WTC11 (cell line): ENCODE data around the gene SON. TPM values are rescaled to one million over a fixed set of nuclear protein-coding genes. Genes with fewer than 3 reads are reported as not detected.

Experiments
- ATAC-seq: fragments of 200-7000 bp; cut with Tn5 transposase; 2 replicates; pipeline ENCODE4 v1.10.0; 2021; ENCODE audit warnings: mild to moderate bottlenecking, moderate library complexity
- CTCF ChIA-PET: fragments of 300-600 bp; sonication (Branson Sonifier 250); formaldehyde crosslinking; loops from one replicate; lab custom pipeline; 2021; ENCODE audit warnings: antibody characterized with exemption; lab: Charles Lee
- POLR2A ChIA-PET: fragments of 350-600 bp; sonication (Branson Sonifier 250); formaldehyde crosslinking; loops from one replicate; lab custom pipeline; 2021; ENCODE audit warnings: antibody characterized with exemption; lab: Charles Lee
- DNase-seq: peaks from one replicate; pipeline ENCODE4 v3.0.0; 2021; ENCODE audit warnings: low spot score
- H3K27ac Mint-ChIP-seq: 2 replicates; pipeline ENCODE4 v1.8.0; 2021; ENCODE audit warnings: mixed read lengths
- H3K27me3 Mint-ChIP-seq: 2 replicates; pipeline ENCODE4 v1.8.0; 2021; ENCODE audit warnings: low read depth, mild to moderate bottlenecking, moderate library complexity, mixed read lengths
- H3K36me3 Mint-ChIP-seq: 2 replicates; pipeline ENCODE4 v1.8.0; 2021; ENCODE audit warnings: mixed read lengths
- H3K4me1 Mint-ChIP-seq: 2 replicates; pipeline ENCODE4 v1.8.0; 2022; ENCODE audit warnings: mixed read lengths
- H3K4me3 Mint-ChIP-seq: 2 replicates; pipeline ENCODE4 v1.8.0; 2021; ENCODE audit warnings: mild to moderate bottlenecking, moderate library complexity, mixed read lengths
- H3K9me3 Mint-ChIP-seq: 2 replicates; pipeline ENCODE4 v1.8.0; 2021; ENCODE audit warnings: mixed read lengths
- CTCF ChIP-seq: fragments of 200-600 bp; IDR thresholded peaks from 2 replicates; pipeline ENCODE4 v1.8.0; 2022; ENCODE audit warnings: antibody characterized with exemption
- E2F5 ChIP-seq: sonication (generic); formaldehyde crosslinking; IDR thresholded peaks from 2 replicates; pipeline ENCODE4 v1.8.1; 2022; ENCODE audit warnings: mild to moderate bottlenecking, moderate library complexity, missing genetic modification reagents
- ELF4 ChIP-seq: sonication (generic); formaldehyde crosslinking; IDR thresholded peaks from 2 replicates; pipeline ENCODE4 v1.8.1; 2022; ENCODE audit warnings: low read depth, mild to moderate bottlenecking, moderate library complexity, missing genetic modification reagents
- GTF2I ChIP-seq: fragments of 250-450 bp; sonication (Bioruptor Pico); conservative IDR thresholded peaks from 2 replicates; pipeline ENCODE4 v1.4.0; 2021; ENCODE audit warnings: mild to moderate bottlenecking
- IRF1 ChIP-seq: sonication (generic); formaldehyde crosslinking; IDR thresholded peaks from 2 replicates; pipeline ENCODE4 v1.8.0; 2023; ENCODE audit warnings: missing genetic modification reagents
- KAT7 ChIP-seq: sonication (generic); formaldehyde crosslinking; IDR thresholded peaks from 2 replicates; pipeline ENCODE4 v1.8.1; 2023; ENCODE audit warnings: missing genetic modification reagents, mild to moderate bottlenecking, borderline replicate concordance
- NR3C1 ChIP-seq: sonication (generic); formaldehyde crosslinking; conservative IDR thresholded peaks from 2 replicates; pipeline ENCODE4 v1.8.1; 2023; ENCODE audit warnings: low read depth, mild to moderate bottlenecking, missing genetic modification reagents
- PRDM15 ChIP-seq: sonication (generic); formaldehyde crosslinking; IDR thresholded peaks from 2 replicates; pipeline ENCODE4 v1.8.0; 2022; ENCODE audit warnings: missing genetic modification reagents
- RORB ChIP-seq: fragments of 250-450 bp; sonication (Bioruptor Pico); IDR thresholded peaks from 2 replicates; pipeline ENCODE4 v1.9.0; 2021; ENCODE audit warnings: mild to moderate bottlenecking
- USF2 ChIP-seq: sonication (generic); formaldehyde crosslinking; IDR thresholded peaks from 2 replicates; pipeline ENCODE4 v1.8.1; 2023; ENCODE audit warnings: mild to moderate bottlenecking, missing genetic modification reagents, moderate library complexity
- ZBTB21 ChIP-seq: sonication (generic); formaldehyde crosslinking; IDR thresholded peaks from 2 replicates; pipeline ENCODE4 v1.8.1; 2023; ENCODE audit warnings: mild to moderate bottlenecking, missing genetic modification reagents, borderline replicate concordance
- ZNF263 ChIP-seq: sonication (generic); formaldehyde crosslinking; IDR thresholded peaks from 2 replicates; pipeline ENCODE4 v1.8.1; 2022; ENCODE audit warnings: low read depth, mild to moderate bottlenecking, moderate library complexity, missing genetic modification reagents
- ZNF396 ChIP-seq: fragments of 250-450 bp; sonication (Bioruptor Pico); IDR thresholded peaks from 2 replicates; pipeline ENCODE4 v1.8.0; 2021; ENCODE audit warnings: mild to moderate bottlenecking, moderate library complexity, borderline replicate concordance
- ZNF532 ChIP-seq: fragments of 250-450 bp; sonication (Bioruptor Pico); IDR thresholded peaks from 2 replicates; pipeline ENCODE4 v1.9.0; 2021; ENCODE audit warnings: mild to moderate bottlenecking, borderline replicate concordance
- total RNA-seq: library from RNA; stranded (reverse); gene quantifications from 3 replicates; pipeline ENCODE4 v1.2.3, GENCODE V29; 2021
- TF ChIP-seq, protein P1 (sequence below): sonication (generic); formaldehyde crosslinking; IDR thresholded peaks from 2 replicates; pipeline ENCODE4 v1.8.0; 2022; ENCODE audit warnings: mild to moderate bottlenecking, missing genetic modification reagents
- TF ChIP-seq, protein P2 (sequence below): fragments of 250-450 bp; sonication (Bioruptor Pico); IDR thresholded peaks from 2 replicates; pipeline ENCODE4 v1.9.0; 2021; ENCODE audit warnings: mild to moderate bottlenecking
- TF ChIP-seq, protein P3 (sequence below): sonication (generic); formaldehyde crosslinking; IDR thresholded peaks from 2 replicates; pipeline ENCODE4 v1.8.0; 2022; ENCODE audit warnings: mild to moderate bottlenecking, missing genetic modification reagents
- TF ChIP-seq, protein P4 (sequence below): sonication (generic); formaldehyde crosslinking; IDR thresholded peaks from 2 replicates; pipeline ENCODE4 v1.8.1; 2022; ENCODE audit warnings: low read depth, missing genetic modification reagents, borderline replicate concordance

The SON gene
- total RNA-seq, 1 experiment from 2014 or later = 309 TPM

DNA sequence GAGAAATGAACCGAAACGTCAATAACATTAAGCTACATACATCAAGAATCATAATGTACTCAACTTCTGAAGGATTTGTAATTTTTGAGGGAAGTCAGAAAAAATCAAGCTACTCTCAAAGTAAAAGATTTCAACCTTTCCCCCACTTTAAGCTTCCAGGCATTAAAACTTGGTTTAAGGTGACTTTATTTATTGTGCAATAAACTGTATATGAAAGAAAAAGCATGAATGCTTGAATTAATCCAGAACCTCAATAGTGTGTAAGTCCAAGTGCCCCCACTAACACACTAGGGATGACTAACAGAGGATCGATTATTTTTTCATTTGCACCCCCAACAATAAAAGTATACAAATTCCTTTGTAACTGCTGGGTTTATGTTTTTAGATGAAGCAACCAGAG, 11.8 kb upstream of the SON start:
- ChIA-PET CTCF (no interaction called here), POLR2A (no interaction called here)
- ATAC-seq (no peak), DNase-seq (no peak)
- H3K4me1 Mint-ChIP-seq = no peaks in the 10 kb centered on the region
- no peak overlapping the region for H3K27ac Mint-ChIP-seq
- H3K27me3 Mint-ChIP-seq = no peaks in the 10 kb centered on the region
- H3K4me3 Mint-ChIP-seq = no peak overlapping the region
- TF ChIP-seq PRDM15 = no peak
- TF ChIP-seq ELF4 = no peak
- no peak for TF ChIP-seq ZNF532
- TF ChIP-seq GTF2I (CRISPR knock-in tag) = no peak
- TF ChIP-seq NR3C1 (CRISPR knock-in tag) = no peak
- TF ChIP-seq KAT7 = no peak
- TF ChIP-seq, protein P1, sequence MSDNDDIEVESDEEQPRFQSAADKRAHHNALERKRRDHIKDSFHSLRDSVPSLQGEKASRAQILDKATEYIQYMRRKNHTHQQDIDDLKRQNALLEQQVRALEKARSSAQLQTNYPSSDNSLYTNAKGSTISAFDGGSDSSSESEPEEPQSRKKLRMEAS (CRISPR knock-in tag) = no peak
- no peak for TF ChIP-seq USF2 (CRISPR knock-in tag)
- TF ChIP-seq, protein P2, sequence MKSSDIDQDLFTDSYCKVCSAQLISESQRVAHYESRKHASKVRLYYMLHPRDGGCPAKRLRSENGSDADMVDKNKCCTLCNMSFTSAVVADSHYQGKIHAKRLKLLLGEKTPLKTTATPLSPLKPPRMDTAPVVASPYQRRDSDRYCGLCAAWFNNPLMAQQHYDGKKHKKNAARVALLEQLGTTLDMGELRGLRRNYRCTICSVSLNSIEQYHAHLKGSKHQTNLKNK (CRISPR knock-in tag) = no peak
- TF ChIP-seq ZNF396 = no peak
- no peak for TF ChIP-seq RORB (CRISPR knock-in tag)
- TF ChIP-seq, protein P3, sequence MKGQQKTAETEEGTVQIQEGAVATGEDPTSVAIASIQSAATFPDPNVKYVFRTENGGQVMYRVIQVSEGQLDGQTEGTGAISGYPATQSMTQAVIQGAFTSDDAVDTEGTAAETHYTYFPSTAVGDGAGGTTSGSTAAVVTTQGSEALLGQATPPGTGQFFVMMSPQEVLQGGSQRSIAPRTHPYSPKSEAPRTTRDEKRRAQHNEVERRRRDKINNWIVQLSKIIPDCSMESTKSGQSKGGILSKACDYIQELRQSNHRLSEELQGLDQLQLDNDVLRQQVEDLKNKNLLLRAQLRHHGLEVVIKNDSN (CRISPR knock-in tag) = no peak
- TF ChIP-seq ZBTB21 (CRISPR knock-in tag) = no peak
- TF ChIP-seq, protein P4, sequence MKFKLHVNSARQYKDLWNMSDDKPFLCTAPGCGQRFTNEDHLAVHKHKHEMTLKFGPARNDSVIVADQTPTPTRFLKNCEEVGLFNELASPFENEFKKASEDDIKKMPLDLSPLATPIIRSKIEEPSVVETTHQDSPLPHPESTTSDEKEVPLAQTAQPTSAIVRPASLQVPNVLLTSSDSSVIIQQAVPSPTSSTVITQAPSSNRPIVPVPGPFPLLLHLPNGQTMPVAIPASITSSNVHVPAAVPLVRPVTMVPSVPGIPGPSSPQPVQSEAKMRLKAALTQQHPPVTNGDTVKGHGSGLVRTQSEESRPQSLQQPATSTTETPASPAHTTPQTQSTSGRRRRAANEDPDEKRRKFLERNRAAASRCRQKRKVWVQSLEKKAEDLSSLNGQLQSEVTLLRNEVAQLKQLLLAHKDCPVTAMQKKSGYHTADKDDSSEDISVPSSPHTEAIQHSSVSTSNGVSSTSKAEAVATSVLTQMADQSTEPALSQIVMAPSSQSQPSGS = no peak
- TF ChIP-seq CTCF = no peak
- no peak for TF ChIP-seq IRF1 (CRISPR knock-in tag)
- no peak for TF ChIP-seq ZNF263 (CRISPR knock-in tag)
- TF ChIP-seq E2F5 = no peak
- H3K36me3 Mint-ChIP-seq = peaks cover 88% of the 10 kb centered on the region
- H3K9me3 Mint-ChIP-seq = no peaks in the 10 kb centered on the region
